Measurements from ENCODE around the gene FGF10.

FGF10 gene

DNA sequence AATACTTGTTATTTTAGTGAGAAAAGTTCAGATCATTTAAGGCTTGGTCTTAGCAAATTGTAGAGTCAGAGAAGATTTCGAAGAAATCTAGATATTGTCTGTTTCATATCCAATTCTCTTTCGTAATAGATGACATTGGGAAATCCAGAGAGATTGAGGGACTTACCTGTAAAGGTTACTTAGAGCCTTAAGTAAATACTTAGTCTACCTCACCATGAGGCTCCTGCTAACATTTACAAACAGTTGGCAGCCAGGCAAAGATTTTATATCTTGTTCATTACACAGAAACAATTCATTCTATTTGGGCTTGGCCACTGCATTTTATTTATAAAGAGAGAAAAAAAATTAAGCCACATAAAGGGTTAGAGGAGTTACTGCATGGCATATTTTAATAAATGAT, 70.3 kb downstream of the FGF10 start:
- no peak for DNase-seq (ENCODE audit: low read depth)
- TF ChIP-seq, protein P1, sequence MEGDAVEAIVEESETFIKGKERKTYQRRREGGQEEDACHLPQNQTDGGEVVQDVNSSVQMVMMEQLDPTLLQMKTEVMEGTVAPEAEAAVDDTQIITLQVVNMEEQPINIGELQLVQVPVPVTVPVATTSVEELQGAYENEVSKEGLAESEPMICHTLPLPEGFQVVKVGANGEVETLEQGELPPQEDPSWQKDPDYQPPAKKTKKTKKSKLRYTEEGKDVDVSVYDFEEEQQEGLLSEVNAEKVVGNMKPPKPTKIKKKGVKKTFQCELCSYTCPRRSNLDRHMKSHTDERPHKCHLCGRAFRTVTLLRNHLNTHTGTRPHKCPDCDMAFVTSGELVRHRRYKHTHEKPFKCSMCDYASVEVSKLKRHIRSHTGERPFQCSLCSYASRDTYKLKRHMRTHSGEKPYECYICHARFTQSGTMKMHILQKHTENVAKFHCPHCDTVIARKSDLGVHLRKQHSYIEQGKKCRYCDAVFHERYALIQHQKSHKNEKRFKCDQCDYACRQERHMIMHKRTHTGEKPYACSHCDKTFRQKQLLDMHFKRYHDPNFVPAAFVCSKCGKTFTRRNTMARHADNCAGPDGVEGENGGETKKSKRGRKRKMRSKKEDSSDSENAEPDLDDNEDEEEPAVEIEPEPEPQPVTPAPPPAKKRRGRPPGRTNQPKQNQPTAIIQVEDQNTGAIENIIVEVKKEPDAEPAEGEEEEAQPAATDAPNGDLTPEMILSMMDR (conservative IDR thresholded peaks at IDR 0.05; ENCODE audit: control insufficient read depth, insufficient read depth, low read depth, low read length): no peak
- no peak overlapping the region for H3K4me3 ChIP-seq (ENCODE audit: control insufficient read depth, low read depth, low read length)

DNA sequence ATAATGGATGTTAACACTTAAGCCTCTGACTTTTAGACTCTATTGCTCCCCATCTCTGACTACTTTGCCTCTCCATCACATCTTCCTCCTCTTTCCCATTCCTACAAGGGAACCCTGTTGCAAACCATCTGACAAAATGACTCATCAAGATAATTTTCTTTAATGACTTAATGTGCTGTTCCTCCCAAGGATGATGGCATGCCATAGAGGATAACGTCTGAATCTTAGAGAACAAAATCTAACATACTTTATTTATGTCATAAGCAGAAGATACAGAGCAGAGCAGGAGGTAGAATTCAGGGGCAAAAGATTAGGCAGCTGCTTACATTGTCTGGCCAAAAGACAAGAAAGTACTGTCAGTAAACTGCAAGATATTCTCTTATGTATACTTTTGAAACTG, 76.8 kb downstream of the FGF10 start:
- H3K4me3 ChIP-seq (ENCODE audit: control insufficient read depth, low read depth, low read length): no peak overlapping the region
- DNase-seq (ENCODE audit: low read depth): peak; percentile 33
- TF ChIP-seq, protein P1 (conservative IDR thresholded peaks at IDR 0.05; ENCODE audit: control insufficient read depth, insufficient read depth, low read depth, low read length): no peak

DNA sequence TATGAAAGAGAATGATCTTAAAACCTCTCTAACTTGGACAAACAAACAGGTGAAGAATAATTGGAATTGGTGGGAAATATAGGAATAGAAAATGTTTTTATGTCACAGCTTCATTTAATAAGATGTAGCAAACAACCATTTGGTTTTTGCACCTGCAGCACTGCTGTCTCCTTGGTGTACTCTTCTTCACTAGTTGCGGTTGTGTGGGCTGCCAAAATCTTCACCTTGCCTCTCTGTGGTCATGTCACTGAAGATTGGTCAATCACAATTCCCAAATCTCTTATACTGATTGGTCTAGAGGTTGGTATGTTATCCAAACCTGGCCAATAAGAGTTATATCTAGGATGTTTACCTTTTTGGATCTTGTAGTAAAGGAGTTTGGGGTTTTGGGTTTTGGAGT, 88.7 kb downstream of the FGF10 start:
- TF ChIP-seq, protein P1 (conservative IDR thresholded peaks at IDR 0.05; ENCODE audit: control insufficient read depth, insufficient read depth, low read depth, low read length): no peak
- no peak overlapping the region for H3K4me3 ChIP-seq (ENCODE audit: control insufficient read depth, low read depth, low read length)
- DNase-seq (ENCODE audit: low read depth): no peak

DNA sequence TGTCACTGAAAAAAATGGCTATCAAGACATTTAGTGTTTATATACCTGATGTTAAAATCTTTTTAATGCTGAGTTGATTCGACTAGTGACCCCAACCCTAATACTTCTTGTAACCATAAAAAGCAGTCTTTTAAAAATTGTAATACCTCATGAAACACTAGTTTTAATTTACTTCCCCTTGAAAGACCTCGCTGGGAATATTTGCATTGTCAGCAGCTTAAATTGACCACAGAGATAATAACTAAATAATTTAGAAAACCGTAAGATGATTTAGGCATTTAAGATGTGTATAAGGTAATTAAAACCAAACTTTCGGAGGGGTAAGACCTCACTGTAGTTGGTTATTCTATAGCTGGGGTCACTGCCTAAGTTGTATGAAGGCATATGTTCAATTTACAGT, 89.8 kb downstream of the FGF10 start:
- no peak for DNase-seq (ENCODE audit: low read depth)
- TF ChIP-seq, protein P1 (conservative IDR thresholded peaks at IDR 0.05; ENCODE audit: control insufficient read depth, insufficient read depth, low read depth, low read length): no peak
- no peak overlapping the region for H3K4me3 ChIP-seq (ENCODE audit: control insufficient read depth, low read depth, low read length)

DNA sequence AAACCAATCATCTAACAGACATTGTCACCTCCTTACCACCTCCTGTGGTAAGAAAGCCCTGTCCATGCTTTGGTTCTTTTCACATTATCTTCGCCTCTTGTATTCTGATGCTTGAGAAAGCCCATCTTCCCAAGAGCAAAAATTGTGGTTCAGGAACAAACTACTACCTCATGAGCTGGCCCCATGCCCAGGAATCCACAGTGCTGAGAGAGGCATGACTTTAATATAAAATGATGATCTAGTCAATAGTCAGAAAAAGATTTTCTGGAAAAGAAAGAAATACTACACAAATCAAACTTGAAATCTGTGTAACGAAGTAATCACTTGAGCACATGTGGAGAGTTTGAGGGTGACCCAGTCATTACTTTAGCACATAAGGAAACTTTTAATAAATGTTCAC, 94.7 kb downstream of the FGF10 start:
- TF ChIP-seq, protein P1 (conservative IDR thresholded peaks at IDR 0.05; ENCODE audit: control insufficient read depth, insufficient read depth, low read depth, low read length): no peak
- H3K4me3 ChIP-seq (ENCODE audit: control insufficient read depth, low read depth, low read length): no peak overlapping the region
- DNase-seq (ENCODE audit: low read depth): peak; percentile 74

DNA sequence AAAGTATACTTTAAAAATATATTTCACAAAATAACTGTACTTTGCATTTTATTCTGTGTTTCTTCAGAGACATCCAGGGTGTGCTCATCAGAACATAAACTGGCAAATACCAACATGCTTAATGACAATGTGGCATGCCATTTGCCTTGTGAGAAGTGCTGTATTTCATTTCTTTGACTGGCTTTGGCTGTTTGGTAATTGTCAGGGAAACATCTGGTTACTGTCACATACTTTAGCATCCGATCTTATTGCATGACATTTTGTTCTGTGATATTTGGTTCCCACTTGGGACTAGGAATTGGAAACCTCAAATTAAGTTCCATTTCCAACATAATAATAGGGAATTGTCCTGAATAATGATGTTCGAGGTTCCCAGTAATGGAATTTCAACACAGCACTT, 96.5 kb downstream of the FGF10 start:
- TF ChIP-seq, protein P1 (conservative IDR thresholded peaks at IDR 0.05; ENCODE audit: control insufficient read depth, insufficient read depth, low read depth, low read length): no peak
- H3K4me3 ChIP-seq (ENCODE audit: control insufficient read depth, low read depth, low read length): no peak overlapping the region
- DNase-seq (ENCODE audit: low read depth): no peak

DNA sequence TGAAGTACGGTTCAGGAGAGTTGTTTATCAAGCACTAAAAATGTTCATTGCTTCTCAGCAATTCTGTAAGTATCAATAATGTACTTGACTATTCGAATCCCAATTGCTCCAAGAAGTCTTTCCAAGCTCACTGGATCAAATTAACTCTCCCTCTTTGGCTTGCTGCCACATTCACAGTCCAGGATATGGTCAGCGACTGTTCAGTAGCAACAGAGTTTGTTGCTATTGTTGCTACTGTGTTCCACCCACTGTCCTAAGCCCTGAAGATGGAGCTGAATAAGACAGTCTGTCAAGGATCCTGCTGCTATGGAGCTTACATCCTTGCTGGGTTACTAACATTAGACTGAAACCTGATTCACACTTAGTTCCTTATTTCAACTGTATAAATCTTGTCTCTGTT, 110.8 kb downstream of the FGF10 start:
- no peak overlapping the region for H3K4me3 ChIP-seq (ENCODE audit: control insufficient read depth, low read depth, low read length)
- TF ChIP-seq, protein P1 (conservative IDR thresholded peaks at IDR 0.05; ENCODE audit: control insufficient read depth, insufficient read depth, low read depth, low read length): no peak
- DNase-seq (ENCODE audit: low read depth): peak; percentile 52

All from fibroblast of mammary gland (primary cell).